Hepatocyte (in vitro differentiated cells): ENCODE data around the gene CAP2.

Experiments
- CTCF ChIP-seq: fragments of 200-600 bp; sonication (generic); IDR thresholded peaks from 2 replicates; pipeline ENCODE4 v1.5.1; 2016; ENCODE audit warnings: antibody characterized with exemption, mild to moderate bottlenecking; ENCODE audit not compliant: poor library complexity
- EZH2 ChIP-seq: fragments of 200-600 bp; sonication (generic); IDR thresholded peaks from 2 replicates; pipeline ENCODE4 v1.6.1; 2016; ENCODE audit warnings: antibody characterized with exemption, mild to moderate bottlenecking, borderline replicate concordance
- EZH2phosphoT487 ChIP-seq: fragments of 200-600 bp; sonication (generic); IDR thresholded peaks from one replicate; pipeline ENCODE4 v1.6.1; 2018; ENCODE audit warnings: antibody characterized with exemption, mild to moderate bottlenecking, low read depth, moderate library complexity; ENCODE audit not compliant: unreplicated experiment, severe bottlenecking

- TF ChIP-seq CTCF (no peak), EZH2 (no peak), EZH2phosphoT487 (no peak)
These were observed 100.8 kb downstream of the CAP2 start for GRCh38 chr6:17494177-17494576.
